HG03095 (cell line): ENCODE measurements around the gene CENPK.
A peak's percentile ranks its signal among the peaks of the same experiment; 100 is the strongest.
"Not testable (repeated sequence)": the region's sequence is repeated elsewhere in the genome, so short reads cannot be mapped to it uniquely, and the experiment has no call there.

Experiments
- ATAC-seq: cut with Tn5 transposase; IDR thresholded peaks from one replicate; pipeline ENCODE4 v1.9.1; 2021; ENCODE audit warnings: moderate library complexity; ENCODE audit not compliant: unreplicated experiment

CENPK gene

DNA sequence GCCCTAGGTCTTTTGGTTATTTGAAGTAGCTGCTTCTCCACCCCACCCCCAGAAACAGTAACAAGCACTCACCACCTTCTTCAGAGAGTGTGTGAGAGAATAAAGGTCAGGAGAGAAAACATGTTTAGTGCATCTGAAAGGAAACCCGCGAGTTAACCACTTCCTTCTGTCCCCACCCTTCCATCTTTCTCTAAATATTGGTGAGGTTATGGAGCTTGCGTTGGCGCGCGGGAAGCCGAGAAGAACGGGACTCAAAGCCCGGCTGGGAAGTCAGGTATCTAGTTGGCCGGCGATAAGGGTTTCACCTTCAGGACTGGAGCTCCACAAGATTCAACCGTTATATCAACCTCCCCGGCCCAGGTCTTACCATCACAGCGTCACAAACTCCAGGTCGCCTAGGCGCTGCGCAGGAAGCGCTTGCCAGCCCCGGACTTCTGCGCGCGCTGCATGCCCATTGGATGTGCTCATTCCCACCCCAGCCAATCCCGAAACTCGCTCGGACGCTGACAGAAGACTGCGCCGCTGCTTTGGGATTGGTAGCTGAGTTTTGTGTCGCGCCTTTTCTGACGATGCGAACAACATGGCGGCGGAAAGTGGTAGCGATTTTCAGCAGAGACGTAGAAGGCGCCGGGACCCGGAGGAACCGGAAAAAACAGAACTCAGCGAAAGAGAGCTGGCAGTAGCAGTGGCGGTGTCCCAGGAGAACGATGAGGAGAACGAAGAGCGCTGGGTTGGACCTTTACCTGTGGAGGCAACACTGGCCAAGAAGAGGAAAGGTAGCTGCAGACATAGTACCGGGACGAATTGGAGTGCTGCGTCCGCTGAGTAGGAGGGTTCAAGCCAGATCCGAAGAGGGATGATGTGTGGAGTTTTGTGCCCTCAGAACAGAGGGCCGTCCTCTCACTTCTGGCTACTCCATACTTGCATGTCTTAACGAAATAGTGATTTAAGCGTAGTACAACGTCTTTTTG, at the start of gene CENPK, which contains the start of gene PPWD1:
Gene CENPK (minus strand): TSS at position 438 of the 971 bp plus-strand sequence. CDS start 8,261 bp downstream, outside the sequence.
Gene PPWD1 (plus strand): TSS at position 566 of the 971 bp plus-strand sequence. CDS start 15 bp downstream, at position 581.
- ATAC-seq = peak; percentile 99

GRCh38 chr5:65612298-65612907, 49.4 kb upstream of the CENPK start:
- ATAC-seq = no peak

DNA sequence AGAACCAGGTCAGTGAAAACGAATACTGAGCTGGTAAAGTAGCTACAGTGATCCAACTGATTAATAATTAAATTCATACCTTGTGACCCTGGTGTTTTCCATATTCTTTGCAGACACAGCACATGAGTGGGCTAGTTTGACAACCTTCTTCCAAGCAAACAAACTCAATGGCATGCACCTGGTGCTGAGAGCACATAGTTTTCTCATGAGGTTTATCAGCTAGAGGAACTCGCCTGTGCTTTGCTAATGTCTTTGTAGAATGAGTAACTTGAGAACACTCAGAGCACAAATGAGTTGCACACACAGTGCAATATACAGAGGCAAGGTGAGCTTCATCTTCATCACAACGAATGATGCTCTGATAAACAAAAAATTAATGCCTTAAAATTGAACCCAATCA, 48.6 kb upstream of the CENPK start:
- no peak for ATAC-seq

DNA sequence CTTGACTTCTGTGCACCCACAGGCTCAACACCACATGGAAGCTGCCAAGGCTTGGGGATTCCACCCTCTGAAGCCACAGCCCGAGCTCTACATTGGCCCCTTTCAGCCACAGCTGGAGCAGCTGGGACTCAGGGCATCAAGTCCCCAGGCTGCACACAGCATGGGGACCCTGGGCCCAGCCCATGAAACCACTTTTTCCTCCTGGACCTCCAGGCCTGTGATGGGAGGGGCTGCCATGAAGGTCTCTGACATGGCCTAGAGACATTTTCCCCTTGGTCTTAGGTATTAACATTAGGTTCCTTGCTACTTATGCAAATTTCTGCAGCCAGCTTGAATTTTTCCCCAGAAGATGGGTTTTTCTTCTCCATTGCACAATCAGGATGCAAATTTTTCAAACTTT, 38.8 kb upstream of the CENPK start:
- ATAC-seq = not testable (repeated sequence)

- ATAC-seq = no peak
These were observed 25.7 kb upstream of the CENPK start for GRCh38 chr5:65588694-65589093.

- ATAC-seq = no peak
These were observed 14.2 kb upstream of the CENPK start for GRCh38 chr5:65577141-65577540.

- no peak for ATAC-seq
These were observed 7.7 kb upstream of the CENPK start for GRCh38 chr5:65570598-65571226.

GRCh38 chr5:65566505-65566904, 3.5 kb upstream of the CENPK start:
- no peak for ATAC-seq

GRCh38 chr5:65563777-65564176, 809 bp upstream of the CENPK start:
- ATAC-seq = no peak

DNA sequence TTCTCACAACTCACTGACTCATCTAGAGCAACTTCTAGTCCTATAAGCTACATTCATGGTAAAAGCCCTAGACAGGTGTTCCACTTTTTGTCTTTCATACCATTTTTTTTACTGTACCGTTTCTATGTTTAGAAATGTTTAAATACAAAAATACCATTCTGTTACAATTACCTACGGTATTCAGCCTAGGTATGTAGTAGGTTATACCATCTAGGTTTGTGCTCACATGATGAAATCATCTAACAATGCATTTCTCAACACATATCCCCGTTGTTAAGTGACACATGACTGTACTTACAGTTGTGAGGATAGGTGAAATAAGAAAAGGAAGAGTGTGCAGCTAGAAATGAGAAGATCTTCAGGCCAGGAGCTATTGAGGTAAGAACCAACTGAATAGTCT, 6.2 kb downstream of the CENPK start:
- ATAC-seq = no peak

- no peak for ATAC-seq
These were observed 6.8 kb downstream of the CENPK start for GRCh38 chr5:65556181-65556580.

- no peak for ATAC-seq
These were observed 7.7 kb downstream of the CENPK start for GRCh38 chr5:65555287-65555686.

- no peak for ATAC-seq
These were observed 9.0 kb downstream of the CENPK start for GRCh38 chr5:65553941-65554340.

GRCh38 chr5:65548281-65548680, 14.7 kb downstream of the CENPK start:
- ATAC-seq = no peak

DNA sequence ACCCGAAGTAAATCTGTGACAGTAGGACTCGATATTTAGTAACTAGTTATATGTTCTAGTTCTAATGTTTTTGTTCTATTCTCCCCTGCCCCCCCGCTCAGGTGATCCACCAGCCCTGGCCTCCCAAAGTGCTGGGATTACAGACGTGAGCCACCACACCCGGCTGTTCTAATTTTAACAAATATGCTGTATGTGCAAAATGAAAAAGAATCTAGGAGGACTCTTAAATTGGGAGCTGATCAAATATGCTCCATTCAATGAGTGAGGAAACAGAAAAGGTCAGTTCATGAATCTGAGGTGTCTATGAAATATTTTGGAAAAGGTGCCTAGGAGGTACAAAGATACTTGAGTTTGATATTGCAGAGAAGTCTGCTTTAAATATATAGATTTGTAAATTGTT, 16.8 kb downstream of the CENPK start:
- ATAC-seq = no peak

- ATAC-seq = no peak
These were observed 18.5 kb downstream of the CENPK start for GRCh38 chr5:65544473-65544872.

GRCh38 chr5:65539827-65540226, 23.1 kb downstream of the CENPK start:
- ATAC-seq = no peak

DNA sequence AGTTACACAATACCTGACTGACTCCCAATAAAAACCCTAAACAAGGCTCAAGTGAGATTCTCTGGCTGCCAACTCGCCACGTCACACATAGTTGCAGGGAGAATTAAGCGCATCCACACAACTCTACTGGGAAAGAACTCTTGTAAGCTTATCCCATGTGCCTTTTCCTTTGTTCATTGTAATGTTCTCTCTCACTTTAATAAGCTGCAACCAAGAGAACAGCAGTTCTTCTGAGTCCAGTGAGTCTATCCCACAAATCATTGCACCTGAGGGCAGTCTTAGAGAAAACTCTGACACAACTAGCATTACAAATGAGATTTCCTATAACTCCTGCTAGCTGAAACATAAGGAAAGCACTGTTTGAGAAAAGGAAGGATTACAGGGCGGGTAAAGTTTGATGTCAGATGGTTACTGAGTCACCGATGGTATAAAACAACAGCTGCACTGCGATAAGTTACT, 27.4 kb downstream of the CENPK start:
- no peak for ATAC-seq

DNA sequence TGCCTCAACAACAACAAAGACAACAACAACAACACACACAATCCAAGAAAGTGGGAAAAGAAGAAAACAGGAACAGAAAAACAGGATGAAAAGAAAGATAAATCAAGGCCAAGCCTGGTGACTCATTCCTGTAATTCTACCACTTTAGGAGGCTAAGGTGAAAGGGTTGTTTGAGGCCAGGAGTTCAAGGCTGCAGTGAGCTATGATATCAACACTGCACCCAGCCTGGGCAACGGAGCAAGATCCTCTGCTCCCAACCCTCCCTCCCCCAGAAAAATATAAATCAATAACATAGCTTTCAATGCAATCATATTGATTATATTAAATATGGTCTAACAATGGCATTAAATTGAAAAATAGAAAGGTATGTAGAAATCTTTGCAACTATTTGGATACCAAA, 32.1 kb downstream of the CENPK start:
- no peak for ATAC-seq

DNA sequence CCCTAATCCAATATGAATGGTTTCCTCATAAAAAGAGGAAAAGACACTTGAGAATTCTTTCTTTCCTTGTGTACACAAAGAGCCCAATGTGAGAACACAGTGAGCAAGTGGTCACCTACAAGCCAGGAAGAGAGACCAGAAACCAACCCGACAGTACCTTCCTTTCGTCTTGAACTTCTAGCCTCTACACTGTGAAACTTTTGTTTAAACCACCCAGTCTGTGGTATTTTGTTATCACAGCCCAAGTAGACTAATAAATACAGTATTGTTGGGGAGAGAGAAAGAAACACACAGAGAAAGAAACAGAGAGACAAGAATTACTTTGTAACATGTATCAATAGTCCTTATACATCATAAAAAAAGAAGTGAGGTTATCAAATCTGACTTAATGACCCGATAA, 37.2 kb downstream of the CENPK start:
- no peak for ATAC-seq

GRCh38 chr5:65512170-65512937, 50.6 kb downstream of the CENPK start:
- ATAC-seq = no peak
